GM12892 (cell line): Measurements from ENCODE around the gene TRIM9.

Source experiments
- POLR2A ChIP-seq: IDR thresholded peaks from 2 replicates; pipeline ENCODE4 v1.6.1; 2011; ENCODE audit warnings: low read depth, low read length, control low read depth
- TAF1 ChIP-seq: IDR thresholded peaks from 2 replicates; pipeline ENCODE4 v1.6.1; 2011; ENCODE audit warnings: low read depth, mild to moderate bottlenecking, control low read depth, low read length, borderline replicate concordance

DNA sequence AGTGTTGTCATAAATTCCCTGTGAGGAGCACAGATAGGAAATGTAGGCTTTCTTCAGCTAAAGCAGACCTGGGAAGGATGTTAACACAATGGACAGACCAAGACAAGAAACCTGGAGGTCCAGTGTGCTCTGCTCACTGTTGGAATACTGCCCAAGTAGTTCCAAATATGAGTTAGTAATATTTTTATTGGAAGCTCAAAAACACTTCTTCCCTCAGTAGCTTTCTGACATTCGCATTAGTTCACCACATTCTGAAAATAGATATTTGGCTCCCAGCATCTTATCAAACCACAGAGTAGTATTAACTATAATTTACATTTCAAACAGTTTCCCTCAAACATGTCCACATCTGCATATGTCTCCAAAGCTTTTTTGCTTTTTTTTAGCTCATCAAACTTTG is 75.8 kb downstream of the TRIM9 start:
- no peak for TF ChIP-seq POLR2A
- no peak for TF ChIP-seq TAF1
